Stimulated activated CD8-positive, alpha-beta memory T cell treated with anti-CD3 and anti-CD28 coated beads, Interleukin-12 subunit alpha, Interleukin-12 subunit beta, amount 100 ng/mL, for 4 hours (primary cell): ENCODE data around the gene TCHHL1.

Source experiments
- DNase-seq: peaks from one replicate; pipeline ENCODE4 v3.0.0-alpha.2; 2020; ENCODE audit warnings: low read depth

TCHHL1 gene

DNA sequence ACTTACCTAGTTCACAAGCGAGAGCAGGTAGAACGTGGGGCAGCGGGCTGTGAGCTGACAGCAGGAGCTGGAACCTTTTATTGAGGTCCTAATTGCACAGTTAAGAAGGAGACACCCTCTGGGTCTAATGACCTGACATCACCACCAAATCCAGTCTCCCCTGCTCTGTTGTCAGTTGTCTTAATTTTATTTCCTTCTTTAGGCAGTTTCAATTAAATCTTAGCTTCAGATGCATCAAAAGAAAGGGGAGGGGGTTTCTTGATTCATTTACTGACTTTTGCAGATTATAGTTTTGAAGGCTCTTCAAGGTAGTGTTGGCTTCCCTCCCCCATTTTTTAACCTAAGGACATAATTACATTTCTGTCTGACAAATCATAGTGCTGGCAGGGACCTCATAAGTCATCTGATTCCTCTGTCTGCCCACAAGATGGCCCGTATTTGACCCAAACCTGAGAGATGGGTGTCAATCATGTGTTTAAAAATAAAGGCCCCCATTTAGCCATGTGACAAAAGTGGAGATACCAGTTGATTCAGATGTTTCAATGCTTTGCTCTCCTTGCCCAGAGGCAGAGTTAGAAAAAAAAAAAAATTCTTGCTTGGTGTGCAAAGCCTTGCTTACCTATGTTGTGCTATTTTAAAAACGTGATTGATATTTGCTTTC, at the start of gene TCHHL1:
Gene TCHHL1, minus strand, starts transcription at position 51 of the 661 bp plus-strand sequence. CDS start 921 bp downstream, outside the sequence.
- DNase-seq: no peak

- no peak for DNase-seq
Observed at GRCh38 chr1:152137215-152137614, 48.4 kb upstream of the TCHHL1 start.

- no peak for DNase-seq
Observed at GRCh38 chr1:152130186-152130585, 41.3 kb upstream of the TCHHL1 start.

DNA sequence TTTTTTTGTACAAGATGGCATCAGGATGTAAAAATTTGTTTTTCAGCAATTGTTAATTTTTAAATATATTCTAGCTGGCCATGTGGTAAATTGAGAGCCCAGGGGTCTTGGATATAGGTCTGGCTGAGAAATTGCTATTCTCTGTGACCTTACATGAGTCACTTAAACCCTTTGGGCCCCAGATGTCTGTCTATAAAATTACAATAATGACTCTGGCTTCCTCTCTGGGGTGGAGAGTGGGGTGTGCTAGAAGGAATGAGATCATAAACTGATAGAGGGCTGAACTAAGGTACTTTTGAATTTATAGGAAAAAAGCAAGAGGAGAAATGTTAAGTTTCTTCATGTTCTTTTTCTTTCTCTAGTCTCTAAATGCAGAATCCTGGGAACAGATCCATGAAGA, 38.8 kb upstream of the TCHHL1 start:
- DNase-seq: no peak

GRCh38 chr1:152125834-152126443, 37.1 kb upstream of the TCHHL1 start:
- no peak for DNase-seq

- DNase-seq: no peak
Observed at GRCh38 chr1:152118915-152119314, 30.1 kb upstream of the TCHHL1 start.

DNA sequence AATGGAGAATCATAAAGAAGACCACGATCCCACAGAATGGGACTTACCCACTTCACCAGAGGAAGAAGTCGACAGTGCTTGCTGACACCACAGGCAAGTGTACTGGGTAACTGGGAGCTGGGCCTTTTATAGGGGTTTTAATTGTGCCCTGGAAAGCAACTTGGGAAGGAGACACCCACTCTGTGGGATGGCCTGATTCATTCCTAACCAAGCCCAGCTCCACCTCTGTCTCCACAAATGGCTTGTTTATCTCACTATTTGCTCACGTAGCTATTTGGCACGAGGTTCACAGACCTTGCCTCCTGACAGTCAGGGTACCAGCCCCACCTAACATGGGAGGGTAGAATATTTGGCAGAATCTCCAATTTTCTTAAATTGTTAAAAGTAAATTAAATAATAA, 26.5 kb upstream of the TCHHL1 start, which contains the start of gene TCHH:
Gene TCHH, minus strand, starts transcription at position 101 of the 400 bp plus-strand sequence. CDS start 1,364 bp downstream, outside the sequence.
- DNase-seq: no peak

DNA sequence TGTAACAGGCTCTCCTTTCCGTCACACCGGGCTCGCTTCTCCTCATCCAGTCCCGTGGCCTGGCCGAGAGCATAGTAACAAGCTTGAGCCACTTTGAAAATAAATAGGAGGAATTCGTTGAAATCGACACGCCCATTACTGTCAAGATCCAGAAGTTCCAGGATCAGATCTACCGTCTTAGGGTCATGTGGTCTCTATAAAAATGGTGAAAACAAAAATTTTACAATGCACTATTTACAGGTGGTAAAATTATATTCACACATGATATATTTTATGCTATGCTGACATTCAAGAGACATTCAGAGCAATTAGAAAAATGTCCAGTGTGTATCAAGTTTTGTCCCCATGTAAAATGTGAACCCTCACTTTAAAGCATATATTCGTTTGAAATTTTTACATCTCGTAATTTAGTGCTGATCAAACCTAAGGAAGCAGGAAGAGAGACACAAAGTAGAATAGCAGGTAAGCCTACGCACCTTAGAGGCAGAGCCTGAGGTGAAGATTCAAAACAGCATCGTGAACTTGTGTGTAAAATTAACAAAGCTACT, 24.1 kb upstream of the TCHHL1 start:
- DNase-seq: no peak

- DNase-seq: no peak
Observed at GRCh38 chr1:152112101-152112884, 23.4 kb upstream of the TCHHL1 start.

DNA sequence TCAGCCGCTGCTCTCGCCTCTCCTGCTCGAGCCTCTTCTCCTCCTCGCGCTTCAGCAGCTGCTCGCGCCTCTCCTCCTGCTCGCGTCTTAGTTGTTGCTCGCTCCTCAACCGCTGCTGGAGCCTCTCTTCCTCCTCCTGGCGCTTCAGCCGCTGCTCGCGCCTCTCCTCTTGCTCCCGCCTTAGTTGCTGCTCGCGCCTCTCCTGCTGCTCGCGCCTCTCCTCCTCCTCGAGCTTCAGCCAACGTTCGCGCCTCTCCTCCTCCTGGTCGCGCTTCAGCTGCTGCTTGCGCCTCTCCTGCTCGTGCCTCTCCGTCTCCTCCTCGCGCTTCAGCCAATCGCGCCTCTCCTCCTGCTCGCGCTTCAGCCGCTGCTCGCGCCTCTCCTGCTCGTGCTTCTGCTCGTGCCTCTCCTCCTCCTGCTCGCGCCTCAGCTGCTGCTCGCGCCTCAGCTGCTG, 22.7 kb upstream of the TCHHL1 start:
- DNase-seq: no peak

DNA sequence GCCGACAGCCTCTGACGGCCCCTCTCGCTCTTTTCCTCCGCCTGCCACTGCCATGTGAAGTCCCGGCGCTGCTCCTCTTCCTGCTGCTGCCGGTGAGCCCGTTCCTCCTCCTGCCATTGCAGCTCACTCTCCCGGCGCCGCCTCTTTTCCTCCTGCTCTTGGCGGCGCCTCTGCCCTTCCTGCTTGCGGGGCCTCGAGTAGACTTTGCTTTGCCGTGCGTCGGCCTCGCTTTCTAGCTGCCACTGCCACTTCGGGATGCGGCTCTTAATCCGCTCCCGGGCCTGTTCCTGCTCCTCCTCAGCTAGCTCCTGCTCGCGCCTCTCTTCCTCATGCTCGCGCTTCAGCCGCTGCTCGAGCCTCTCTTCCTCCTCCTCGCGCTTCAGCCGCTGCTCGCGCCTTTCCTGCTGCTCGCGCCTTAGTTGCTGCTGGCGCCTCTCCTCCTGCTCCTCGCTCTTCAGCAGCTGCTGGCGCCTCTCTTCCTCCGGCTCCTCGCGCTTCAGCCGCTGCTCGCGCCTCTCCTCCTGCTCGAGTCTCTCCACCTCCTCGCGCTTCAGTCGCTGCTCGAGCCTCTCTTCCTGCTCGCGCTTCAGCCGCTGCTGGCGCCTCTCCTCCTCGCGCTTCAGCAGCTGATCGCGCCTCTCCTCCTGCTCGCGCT, 22.1 kb upstream of the TCHHL1 start:
- no peak for DNase-seq

DNA sequence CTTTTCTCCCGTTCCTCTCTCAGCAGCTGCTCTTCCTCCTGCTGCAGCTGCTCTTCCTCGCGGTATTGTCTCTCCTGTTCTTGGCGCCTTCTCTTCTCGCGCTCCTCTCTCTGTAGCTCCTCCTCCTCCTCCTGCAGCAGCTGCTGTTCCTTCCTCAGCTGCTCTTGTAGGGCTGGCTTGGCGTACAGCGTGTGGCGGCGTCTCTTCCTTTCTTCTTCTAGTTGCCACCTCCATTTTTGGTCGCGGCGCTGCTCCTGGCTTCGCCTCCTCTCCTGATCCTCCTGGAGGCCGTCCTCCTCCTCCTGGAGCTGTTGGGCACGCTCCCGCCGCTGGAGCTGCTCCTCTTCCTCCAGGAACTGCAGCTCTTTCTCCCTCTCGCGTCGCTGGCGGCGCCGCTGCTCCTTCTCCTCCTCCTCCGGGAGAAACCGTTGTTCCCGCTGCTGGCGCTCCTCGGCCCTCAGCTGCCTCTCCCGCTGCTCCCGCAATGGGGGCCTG, 21.5 kb upstream of the TCHHL1 start:
- no peak for DNase-seq

DNA sequence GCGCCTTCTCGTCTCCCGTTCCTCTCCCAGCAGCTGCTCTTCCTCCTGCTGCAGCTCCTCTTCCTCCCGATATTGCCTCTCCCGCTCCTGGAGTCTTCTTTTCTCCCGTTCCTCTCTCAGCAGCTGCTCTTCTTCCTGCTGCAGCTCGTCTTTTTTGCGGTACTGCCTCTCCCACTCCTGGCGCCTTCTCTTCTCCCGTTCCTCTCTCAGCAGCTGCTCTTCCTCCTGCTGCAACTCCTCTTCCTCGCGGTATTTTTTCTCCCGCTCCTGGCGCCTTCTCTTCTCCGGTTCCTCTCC, 21.1 kb upstream of the TCHHL1 start:
- DNase-seq: no peak

DNA sequence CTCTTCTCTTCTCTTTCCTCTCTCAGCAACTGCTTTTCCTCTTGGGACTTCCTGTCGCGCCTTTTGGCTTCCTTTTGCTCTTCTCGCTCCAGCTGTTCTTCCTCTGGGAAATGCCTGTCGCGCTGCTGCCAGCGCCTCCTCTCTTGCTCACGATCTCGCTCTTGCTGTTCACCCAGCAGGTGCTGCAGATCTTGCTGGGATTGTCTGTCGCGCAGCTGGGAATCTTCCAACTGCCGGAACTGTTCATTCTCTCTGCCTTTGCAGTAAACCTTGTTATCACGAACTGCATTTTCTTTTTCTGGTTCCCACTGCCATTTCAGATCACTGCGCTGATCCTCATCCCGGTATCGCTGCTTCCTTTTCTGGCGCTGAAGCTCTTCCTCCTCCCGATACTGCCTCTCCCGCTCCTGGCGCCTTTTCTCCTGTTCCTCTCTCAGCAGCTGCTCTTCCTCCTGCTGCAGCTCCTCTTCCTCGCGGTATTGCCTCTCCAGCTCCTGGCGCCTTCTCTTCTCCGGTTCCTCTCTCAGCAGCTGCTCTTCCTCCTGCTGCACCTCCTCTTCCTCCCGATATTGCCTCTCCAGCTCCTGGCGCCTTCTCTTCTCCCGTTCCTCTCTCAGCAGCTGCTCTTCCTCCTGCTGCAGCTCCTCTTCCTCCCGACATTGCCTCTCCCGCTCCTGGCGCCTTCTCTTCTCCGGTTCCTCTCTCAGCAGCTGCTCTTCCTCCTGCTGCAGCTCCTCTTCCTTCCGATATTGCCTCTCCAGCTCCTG, 20.6 kb upstream of the TCHHL1 start:
- no peak for DNase-seq

DNA sequence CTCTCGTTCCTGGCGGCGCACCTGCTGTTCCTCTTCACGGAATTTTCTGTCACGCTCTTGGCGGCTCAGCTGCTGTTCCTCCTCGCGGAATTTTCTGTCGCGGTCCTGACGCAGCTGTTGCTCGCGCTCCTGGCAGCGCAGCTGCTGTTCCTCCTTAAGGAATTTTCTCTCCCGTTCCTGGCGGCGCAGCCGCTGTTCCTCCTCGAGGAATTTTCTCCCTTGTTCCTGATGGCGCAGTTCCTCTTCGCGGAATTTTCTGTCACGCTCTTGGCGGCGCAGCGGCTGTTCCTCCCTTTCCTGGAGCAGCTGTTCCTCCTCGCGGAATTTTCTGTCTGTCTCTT, 20.0 kb upstream of the TCHHL1 start:
- DNase-seq: no peak

DNA sequence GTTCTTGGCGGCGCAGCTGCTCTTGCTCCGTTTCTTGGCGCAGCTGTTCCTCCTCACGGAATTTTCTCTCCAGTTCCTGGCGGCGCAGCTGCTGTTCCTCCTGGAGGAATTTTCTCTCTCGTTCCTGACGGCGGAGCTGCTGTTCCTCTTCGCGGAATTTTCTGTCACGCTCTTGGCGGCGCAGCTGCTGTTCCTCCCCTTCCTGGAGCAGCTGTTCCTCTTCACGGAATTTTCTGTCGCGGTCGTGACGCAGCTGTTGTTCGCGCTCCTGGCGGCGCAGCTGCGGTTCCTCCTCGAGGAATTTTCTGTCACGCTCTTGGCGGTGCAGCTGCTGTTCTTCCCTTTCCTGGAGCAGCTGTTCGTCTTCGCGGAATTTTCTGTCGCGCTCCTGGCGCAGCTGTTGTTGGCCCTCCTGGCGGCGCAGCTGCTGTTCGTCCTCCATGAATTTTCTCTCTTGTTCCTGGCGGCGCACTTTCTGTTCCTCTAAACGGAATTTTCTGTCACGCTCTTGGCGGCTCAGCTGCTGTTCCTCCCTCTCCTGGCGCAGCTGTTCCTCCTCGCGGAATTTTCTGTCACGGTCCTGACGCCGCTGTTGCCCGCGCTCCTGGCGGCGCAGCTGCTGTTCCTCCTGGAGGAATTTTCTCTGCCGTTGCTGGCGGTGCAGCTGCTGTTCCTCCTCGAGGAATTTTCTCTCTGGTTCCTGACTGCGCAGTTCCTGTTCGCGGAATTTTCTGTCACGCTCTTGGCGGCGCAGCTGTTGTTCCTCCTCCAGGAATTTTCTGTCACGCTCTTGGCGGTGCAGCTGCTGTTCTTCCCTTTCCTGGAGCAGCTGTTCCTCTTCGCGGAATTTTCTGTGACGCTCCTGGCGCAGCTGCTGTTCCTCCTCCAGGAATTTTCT, 19.4 kb upstream of the TCHHL1 start:
- DNase-seq: no peak

- no peak for DNase-seq
Observed at GRCh38 chr1:152107031-152107983, 18.4 kb upstream of the TCHHL1 start.

DNA sequence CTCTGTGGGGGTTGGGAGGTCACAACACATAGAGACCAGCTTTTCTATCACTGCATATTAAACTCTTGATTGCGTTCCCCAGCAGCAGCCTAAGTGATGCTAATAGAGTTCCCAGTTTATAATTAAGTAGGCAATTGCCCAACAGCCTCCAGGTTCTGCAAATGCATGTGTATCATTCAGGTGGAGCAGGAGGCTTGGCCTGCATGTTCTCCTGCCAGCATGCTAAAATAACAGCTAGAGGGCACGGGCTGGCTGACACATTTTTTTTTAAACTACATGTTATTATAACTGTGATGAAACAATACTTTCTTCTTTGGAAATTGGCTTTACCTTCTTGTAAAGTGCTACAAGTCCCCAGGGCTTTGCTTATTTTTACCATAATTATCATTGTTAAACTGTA, 16.0 kb upstream of the TCHHL1 start:
- DNase-seq: no peak

DNA sequence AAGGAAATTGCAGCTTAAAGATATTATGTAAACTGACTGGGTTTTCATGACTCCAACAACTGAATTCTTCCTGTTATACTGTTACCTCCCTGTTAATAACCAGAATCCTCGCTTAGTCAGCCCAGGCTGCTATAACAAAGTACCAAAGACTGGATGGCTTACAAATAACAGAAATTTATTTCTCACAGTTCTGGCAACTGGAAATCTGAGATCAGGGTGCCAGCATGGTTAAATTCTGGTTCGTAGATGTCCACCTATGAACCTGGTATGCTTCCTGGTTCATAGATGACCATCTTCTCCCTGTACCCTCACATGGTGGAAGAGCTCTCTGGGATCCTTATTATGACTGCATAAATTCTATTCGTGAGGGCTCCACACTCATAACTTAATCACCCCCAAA, 8.1 kb upstream of the TCHHL1 start:
- DNase-seq: no peak
